A172 (cell line): ENCODE measurements around the gene ASB1. TPM values are rescaled to one million over a fixed set of nuclear protein-coding genes. Genes with fewer than 3 reads are reported as not detected.
"Not testable (repeated sequence)": the region's sequence is repeated elsewhere in the genome, so short reads cannot be mapped to it uniquely, and the experiment has no call there.

Experiments used
- DNase-seq: peaks from one replicate; pipeline ENCODE4 v3.0.0-alpha.2; 2015; ENCODE audit warnings: low spot score
- total RNA-seq: library from RNA; depleted of rRNA; stranded (reverse); fragments of >200 nt; shearing (Covaris generic); gene quantifications from 2 replicates; pipeline ENCODE4 v1.2.3, GENCODE V29; 2014

Gene ASB1
- total RNA-seq, 1 experiment from 2014 or later, result 46.8 TPM

DNA sequence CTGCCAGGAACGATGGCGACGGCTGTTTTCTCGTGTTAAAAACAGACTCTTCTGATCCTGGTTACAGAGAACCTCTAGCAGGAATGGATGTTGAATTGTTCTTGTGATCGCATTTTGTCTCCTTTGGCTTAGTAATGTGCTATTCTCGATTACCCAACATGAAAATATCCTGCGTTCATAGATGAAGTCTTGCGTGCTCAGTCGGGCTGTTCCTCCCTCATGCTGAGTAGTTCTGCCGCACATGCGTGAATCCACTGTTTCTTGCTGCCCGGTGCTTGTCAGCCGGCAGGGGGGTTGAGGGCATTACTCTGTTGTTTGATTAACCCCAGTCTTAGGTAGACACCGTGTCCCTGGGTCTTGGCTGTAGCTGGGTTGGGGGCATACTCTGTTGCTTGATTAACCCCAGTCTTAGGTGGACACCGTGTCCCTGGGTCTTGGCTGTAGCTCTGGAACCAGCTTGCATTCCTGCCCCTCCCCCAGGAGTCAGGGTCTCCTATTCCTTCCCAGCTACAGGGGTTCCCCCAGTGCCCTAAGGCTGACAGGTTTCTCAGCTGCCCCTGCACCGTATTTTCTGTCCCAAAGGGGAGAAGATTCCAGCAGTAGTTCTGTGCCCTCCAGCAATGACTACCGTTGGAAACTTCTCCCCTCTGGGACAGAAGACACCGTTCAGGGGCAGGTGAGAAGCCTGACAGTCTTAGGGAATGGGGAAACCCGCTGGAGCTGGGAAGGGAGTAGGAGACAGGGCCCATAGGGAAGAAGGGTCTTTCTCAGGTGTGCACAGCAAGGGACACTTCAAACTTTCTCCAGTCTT lies 22.1 kb upstream of the ASB1 start:
- no peak for DNase-seq

DNA sequence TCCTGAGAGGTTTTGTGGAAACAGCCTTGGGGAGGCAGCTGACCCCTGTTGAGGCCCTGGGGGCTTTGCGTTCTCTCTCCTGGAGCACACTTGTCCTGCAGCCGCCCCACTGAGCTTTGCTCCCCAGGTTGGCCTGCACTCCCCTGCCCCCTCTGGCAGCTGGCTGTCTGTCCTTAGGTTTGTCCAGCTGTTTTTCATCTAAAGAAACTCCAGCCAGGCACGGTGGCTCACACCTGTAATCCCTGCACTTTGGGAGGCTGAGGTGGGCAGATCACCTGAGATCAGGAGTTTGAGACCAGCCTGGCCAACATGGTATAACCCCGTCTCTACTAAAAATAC lies 21.5 kb upstream of the ASB1 start:
- DNase-seq, result not testable (repeated sequence)

DNA sequence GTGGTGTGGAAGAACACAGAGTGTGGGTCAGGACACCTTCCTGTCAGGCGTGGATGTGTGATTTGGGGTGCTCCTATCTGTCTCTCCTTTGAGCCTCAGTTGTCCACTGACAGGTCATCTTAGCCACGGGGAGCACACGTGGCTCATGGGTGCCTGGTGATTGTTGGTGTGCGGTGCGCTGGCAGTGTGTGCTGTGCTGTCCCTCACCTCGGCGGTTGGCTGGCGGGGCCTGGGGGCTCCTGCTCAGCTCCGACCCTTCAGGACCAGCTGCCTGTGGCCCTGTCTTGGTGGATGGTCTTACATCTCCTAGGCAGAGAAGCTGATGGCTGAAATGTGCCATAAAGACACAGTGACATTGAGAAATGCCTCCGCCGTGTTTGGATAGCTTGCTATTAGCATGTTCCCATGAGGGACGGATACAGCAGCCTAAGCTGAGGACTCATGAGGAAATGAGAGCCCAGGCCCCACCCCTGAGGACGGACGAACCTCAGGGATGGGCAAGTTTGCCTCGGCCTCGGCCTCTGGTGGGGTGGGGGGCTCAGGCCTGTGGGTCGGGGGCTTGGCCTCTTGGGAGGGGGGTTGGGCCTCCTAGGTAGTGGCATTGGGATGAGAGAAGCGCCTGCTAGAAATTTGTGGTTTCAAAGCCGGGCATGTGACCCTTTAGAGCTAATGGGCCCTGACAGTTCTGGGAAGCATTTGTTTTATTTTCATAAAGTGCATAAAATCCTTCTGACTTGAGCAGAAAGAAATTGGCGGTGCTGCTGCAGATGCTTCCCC lies 20.3 kb upstream of the ASB1 start:
- DNase-seq, result no peak

DNA sequence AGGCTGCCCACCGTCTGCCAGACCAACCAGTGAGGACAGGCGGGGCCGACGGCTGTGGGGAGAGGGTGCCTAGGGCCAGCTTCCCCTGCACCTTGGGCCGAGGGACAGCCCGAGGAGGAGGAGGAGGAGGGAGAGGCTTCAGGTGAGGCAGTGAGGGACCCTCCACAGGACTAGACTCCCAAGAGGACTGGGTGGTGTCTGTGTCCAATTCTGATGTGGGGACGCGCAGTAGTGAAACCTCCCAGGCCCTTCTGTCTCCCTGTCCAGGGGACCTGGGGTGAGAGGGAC lies 19.8 kb upstream of the ASB1 start:
- no peak for DNase-seq

DNA sequence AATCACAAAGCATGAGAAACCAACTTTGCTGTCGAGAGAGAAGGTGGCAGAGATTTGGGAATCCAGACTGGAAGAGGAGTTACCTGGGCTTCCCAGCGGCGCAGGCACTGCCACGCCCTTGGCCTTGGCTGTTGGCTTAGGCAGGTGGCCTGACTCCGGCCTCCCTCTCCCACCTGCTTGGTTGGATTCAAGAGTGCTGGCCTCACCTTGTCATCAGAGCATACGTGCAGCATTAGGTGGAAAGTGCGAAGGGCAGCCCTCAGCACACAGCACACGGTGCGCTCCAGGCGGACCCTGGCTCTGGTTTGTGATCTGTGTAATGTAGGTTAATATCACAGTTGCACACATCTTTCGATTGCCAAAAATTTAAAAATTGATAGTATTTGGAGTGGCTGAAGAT lies 19.2 kb upstream of the ASB1 start:
- no peak for DNase-seq

DNA sequence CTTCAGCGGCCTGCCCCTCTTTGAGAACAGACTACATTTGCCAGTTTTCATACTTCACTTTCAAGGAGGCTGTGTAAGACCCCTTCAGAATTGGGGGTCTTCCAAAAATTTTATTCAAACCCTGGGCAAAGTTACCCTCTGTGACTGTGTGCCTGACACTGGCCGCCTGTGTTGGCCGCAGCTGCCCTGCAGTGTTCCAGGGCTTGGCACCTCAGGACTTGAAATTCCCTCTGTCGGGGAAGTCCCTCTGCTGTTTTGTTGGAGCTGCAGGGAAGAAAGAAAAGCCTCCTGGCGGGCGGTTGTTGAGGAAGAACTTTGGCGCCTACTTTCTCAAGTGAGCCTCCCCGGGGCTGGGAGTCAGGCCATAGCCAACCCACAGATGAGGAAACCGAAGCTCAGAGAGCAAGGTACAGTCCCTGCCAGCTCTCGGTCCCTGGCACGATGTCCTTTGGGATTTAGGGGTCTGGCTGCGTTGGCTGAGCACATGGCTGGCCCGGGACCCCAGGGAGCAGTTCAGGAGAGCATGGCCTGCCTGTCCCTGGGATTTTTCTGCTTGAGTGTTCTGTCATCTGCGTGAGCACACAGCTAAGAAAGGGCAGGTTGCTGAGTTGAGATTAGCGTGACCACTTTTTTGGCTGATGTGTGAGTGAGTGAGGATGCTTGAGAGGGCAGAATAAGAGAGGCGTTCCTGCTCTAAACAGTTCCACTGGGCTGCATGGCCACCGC lies 17.9 kb upstream of the ASB1 start:
- DNase-seq, result no peak

DNA sequence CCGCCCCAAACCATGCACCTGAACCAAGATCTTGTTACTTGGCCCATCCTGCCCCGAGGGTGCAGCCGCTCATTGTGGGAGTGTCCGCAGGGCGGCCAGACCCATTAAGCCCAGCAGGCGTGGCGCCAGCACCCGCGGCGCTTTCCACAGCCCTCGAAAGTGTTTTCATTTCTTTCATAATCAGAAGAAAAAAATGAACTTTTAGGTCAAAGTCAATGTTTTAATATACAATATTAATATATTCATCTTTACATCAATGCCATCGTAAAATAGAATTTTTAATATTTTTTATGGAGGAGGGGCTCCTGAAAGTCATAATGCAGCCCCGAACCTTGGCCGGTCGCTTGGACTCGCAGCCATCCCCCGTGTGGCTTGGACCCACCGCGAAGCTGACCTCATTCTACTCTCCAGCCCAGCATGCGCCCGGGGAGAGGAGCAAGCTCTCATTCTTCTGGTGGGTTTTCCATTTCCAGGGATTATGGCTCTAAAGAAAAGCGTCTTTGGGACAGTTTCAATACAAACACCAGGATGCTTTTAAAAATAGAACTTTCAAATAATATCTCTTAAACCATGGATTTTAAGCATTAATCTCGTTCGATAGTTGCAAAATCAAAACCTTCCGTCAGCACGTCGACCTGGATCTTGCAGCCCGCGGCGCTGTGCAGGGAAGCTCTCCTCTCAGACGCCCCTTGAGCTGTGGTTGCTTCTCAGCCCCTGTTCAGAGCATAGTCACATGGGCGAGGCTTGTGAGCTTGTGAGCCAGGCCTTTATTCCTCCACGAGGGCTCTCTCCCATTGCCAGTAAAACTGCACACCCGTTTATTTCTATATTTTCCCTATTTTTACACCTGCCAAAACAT lies 17.2 kb upstream of the ASB1 start:
- no peak for DNase-seq

DNA sequence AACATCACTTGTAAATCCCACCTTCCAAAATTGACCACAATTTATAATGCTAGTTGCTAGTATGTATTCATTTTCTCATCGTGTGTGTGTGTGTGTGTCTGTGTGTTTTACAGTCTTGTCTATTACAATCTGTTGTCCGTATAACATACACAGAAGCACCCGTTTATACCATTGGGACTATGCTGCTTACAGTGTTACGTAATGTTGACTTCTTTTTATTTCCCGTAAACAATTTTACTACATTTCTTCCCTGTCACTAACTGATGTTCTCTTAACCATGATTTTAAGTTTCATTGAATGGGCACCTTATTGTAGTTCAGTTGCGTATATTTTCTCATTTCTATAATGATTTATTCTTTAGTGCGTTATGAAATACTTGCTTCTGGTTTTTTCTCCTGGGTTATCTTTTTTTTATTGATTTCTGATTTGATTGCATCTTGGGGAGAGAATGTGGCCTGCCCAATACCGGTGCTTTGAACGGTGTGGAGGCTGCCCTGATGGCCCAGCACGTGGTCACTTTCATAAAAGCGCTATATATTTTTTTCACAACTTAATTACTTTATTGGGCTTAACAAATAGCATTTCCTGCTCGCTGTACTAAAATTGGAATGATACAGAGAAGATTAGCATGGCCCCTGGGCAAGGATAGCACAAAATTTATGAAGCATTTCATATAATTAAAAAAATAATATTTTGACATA lies 14.5 kb upstream of the ASB1 start:
- no peak for DNase-seq

DNA sequence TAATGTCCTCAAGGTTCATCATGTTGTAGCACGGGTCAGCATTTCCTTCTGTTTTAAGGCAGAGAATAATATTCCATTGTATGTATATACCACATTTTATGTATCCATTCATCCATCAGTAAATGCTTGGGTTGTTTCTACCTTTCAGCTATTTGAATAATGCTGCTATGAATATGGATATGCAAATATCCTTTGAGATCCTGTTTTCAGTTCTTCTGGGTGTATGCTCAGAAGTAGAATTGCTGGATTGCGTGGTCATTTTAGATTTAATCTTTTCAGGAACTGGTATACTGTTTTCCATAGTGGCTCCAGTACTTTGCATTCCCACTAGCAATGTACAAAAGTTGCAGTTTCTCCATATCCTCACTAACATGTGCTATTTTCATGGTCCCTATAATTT lies 13.4 kb upstream of the ASB1 start:
- no peak for DNase-seq

DNA sequence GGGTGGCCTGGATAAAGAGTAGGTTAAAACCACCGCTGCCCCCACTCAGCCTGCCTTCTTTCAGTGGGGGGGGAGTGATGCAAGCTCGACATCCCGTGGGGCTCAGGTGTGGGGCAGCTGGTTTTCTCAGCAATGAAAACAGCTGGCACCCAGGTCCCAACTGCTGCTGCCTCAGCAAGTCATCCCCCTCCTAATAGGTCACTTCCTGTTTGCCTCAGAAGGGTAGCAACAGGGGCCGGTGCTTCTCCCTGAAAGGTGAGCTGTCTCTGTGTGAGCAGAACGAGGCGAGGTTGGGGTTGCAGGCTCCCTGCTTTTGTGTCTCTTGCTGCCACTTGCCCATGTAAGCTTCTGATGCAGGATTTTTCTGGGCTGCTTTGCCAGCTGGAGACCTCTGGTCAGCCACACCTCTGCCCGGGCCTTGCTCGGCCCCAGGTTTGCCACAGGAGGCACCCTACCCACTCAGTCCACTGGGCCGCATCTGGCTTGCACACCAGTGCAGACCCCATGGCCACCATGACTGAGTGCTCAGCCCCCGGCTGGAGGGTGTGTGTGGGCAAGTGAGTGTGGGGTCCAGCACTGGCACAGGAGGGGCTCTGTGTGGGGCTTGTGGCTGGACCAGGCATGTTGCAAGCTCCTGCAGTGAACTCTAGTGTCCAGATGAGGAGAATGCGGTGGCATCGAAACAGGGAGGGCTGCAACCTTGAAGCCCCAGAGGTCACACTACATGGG lies 11.5 kb upstream of the ASB1 start:
- no peak for DNase-seq

DNA sequence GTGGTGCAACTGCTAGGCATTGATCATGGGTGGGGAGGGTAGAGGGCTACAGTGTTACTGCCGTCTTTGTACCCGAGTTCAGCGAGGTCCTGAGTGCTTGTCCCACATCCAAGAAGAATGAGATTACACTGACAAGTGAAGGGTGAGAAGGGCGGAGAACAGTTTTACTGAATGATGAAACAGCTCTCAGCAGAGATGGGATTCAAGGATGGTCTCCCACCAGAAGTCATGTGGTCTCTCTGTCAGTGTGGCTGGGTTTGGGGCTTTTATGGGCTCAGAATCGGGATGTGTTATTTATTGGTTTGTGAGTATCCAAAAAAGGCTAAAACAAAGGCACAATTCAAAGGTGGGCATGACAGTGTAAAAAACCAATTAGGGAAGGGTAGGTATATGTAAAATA lies 10.8 kb upstream of the ASB1 start:
- DNase-seq, result no peak

DNA sequence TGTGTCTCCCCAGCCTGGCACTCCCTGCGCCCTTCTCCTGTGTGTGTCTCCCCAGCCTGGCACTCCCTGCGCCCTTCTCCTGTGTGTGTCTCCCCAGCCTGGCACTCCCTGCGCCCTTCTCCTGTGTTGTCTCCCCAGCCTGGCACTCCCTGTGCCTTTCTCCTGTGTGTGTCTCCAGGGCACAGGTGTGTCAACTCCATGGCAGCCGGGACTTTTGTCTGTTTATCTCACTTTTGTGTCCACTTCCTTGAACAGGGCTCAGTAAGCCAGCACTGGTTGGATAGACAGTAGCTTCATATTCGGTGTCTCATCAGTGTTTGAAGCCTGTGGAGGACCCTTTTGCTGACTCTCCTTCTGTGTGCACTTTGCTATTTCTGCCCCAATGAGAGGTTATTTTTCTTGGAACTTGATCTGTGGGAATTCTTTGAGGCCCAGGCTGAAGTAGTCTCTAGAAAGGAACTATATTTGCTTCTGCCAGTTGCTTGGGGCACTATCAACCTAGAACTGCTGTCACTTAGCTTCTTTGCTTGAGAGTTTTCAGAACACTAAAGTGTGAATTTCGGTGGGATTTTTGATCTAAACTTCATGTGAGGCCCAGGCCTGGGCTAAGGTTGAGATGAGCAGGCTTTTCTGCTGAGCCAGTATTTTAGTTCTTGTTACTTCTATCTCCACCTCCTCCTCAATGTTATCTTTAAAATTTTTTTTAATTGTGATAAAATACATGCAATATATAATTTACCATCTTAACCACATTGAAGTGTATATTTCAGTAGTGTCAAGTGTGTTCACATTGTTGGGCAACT lies 8.3 kb upstream of the ASB1 start:
- DNase-seq, result no peak

DNA sequence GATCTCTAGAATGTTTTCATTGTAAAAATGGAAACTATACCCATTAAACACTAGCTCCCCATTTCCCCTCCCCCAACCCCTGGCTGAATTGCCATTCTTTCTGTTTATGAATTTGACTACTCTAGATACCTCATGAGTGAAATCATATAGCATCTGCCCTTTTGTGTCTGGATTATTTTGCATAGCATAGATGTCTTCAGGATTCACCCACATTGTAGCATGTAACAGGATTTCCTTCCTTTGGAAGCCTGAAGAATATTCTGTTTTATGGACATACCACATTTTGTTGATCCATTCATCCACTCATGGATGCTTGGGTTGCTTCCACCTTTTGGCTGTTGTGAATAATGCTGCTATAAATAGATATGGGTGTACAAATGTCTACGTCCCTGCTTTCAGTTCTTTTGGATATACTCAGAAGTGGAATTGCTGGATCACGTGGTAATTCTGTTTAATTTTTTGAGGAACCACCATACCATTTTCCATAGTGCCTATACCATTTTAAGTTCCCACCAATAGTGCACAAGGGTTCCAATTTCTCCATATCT lies 7.7 kb upstream of the ASB1 start:
- DNase-seq, result no peak

DNA sequence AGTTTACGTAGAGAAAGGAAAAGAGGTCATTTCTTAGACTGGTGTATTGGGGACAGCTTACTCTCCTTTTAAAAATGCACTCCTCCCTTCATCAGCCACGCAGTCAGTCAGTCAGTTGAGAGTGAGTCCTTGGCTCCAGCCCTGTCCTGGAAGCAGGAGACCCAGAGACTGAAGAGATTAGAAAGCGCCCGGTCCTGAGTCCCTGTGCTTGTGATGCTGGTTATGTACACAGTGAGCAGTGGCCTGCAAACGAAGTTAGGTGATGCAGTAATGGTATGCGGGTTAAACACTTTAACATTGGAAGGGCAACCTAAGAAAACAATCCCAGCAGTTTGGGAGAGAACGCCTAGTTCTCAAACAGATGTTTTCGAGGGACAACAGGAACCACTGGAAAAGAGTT lies 6.3 kb upstream of the ASB1 start:
- no peak for DNase-seq

DNA sequence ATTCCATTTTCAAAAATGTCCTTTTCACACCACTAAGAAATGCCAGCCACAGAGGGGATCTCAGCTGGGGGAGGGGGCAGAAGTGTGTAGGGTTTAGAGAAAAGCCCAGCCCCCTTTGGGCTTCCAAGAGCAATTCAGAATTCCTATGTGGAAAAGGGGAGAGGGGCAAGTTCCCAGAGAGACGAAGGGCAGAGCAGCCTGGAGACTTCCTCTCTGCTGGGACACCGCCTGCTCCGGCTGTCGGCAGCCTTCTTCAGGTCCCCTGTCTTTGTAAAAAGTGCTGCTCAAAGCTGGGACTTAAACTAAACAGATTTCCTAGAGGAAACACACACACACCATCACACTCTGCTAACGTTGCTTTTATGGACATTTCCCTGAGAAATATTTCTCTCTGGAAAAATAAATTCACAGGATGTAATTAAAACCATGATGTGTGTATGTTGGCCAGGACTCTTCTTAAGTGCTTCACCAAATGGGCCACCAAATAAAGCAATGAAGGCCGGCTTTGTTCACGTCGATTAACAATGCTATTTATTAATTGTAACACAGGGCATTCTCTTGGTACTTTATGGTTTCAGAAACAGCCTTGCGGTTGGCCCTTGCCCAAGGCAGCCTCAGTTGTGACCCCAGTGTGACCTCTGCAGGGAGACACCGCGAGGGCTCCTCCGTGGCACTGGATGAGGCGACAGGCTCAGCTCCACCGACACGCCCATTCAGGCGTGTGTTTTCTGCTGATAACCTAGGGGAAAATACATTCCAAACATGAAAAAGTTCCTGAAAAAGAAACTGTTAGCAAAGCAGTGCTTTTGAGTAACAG lies 5.6 kb upstream of the ASB1 start:
- no peak for DNase-seq

DNA sequence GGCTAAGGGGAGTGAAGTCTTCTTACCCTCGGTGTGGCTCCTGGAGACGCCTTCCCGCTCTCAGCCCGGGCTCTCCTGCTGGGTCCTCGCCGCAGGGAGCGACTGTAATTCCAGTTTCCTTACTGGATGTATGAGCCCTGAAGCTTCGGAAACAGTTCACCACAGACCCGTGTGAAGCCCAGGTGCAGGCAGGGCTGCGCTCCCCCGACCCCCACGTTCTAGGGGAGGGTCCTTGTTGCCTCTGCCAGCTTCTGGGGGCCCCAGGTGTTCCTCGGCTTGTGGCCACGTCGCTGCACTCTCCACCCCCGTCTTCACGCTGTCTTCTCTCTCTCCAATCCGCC lies 5.1 kb upstream of the ASB1 start:
- no peak for DNase-seq

DNA sequence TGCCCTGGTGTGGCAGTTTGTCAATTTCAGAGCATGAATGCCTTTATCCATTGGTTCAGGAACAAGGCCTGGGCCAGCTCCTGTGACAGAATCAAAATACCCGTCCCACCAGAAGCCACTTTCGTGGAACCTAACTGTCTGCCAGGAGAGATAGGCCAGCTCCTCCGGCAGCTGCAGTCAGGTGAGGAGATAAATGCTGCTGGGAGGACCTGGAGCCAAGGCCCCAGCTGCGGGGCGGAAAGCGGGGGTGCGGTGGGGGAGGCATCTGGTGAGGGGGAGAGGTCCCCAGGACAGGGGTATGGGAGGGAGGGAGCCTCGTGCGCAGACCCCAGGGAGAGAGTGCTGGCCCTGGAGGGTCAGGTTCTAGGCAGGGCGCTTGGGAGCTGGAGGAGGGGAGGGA lies 4.4 kb upstream of the ASB1 start:
- DNase-seq, result no peak

DNA sequence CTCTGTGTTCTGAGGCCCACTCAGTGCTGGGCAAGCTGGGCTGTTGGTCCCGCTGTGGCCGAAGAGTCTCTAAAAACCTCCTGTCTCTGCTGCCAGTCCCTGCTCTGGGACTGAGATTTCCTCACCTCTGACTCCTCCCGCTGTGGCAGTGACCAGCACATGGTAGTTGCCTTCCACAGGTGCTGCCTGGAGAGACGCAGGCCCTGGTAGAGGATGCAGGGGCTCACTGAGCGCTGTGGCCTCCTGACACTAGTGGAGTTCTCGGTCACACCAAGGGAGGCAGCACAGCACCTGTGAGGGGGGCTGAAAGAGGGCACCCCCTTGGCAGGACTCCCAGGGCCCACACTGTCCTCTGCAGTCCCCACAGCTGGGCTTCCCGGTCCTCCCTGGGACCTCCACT lies 3.8 kb upstream of the ASB1 start:
- no peak for DNase-seq
